SK-N-SH treated with all-trans-retinoic acid at 6 μM for 48 hours (cell line): ENCODE results near the gene EMX1.

Experiments
- ATAC-seq: fragments of 200-7000 bp; cut with Tn5 transposase; 3 replicates; pipeline ENCODE4 v1.9.1; 2020; ENCODE audit warnings: mild to moderate bottlenecking, moderate library complexity
- ARNTL ChIP-seq: fragments of 450-650 bp; formaldehyde crosslinking; IDR thresholded peaks from 2 replicates; pipeline ENCODE4 v1.5.0; 2020; ENCODE audit warnings: low read depth, mild to moderate bottlenecking, moderate library complexity, borderline replicate concordance
- CSDC2 ChIP-seq: fragments of 250-450 bp; sonication (Bioruptor Pico); IDR thresholded peaks from 2 replicates; pipeline ENCODE4 v1.5.0; 2020; ENCODE audit warnings: mild to moderate bottlenecking, moderate library complexity
- ESRRG ChIP-seq: fragments of 250-450 bp; sonication (Bioruptor Pico); IDR thresholded peaks from 2 replicates; pipeline ENCODE4 v1.6.1; 2021; ENCODE audit warnings: mild to moderate bottlenecking
- GLIS3 ChIP-seq: fragments of 250-450 bp; sonication (Bioruptor Pico); IDR thresholded peaks from 2 replicates; pipeline ENCODE4 v1.5.0; 2020; ENCODE audit warnings: mild to moderate bottlenecking, moderate library complexity
- ISL1 ChIP-seq: fragments of 250-450 bp; sonication (Bioruptor Pico); IDR thresholded peaks from 2 replicates; pipeline ENCODE4 v2.1.2; 2022; ENCODE audit warnings: mild to moderate bottlenecking, moderate library complexity
- OSR1 ChIP-seq: fragments of 250-450 bp; sonication (Bioruptor Pico); IDR thresholded peaks from 2 replicates; pipeline ENCODE4 v1.8.0; 2022; ENCODE audit warnings: moderate library complexity, mild to moderate bottlenecking, inconsistent platforms
- PATZ1 ChIP-seq: fragments of 250-450 bp; sonication (Bioruptor Pico); IDR thresholded peaks from 2 replicates; pipeline ENCODE4 v1.8.0; 2020; ENCODE audit warnings: mild to moderate bottlenecking, moderate library complexity, borderline replicate concordance
- PPARA ChIP-seq: fragments of 250-450 bp; sonication (Bioruptor Pico); IDR thresholded peaks from 2 replicates; pipeline ENCODE4 v1.5.0; 2020; ENCODE audit warnings: mild to moderate bottlenecking, borderline replicate concordance
- RARB ChIP-seq: fragments of 250-450 bp; sonication (Bioruptor Pico); IDR thresholded peaks from 2 replicates; pipeline ENCODE4 v1.8.0; 2021; ENCODE audit warnings: mild to moderate bottlenecking, moderate library complexity
- SNAI2 ChIP-seq: fragments of 250-450 bp; sonication (Bioruptor Pico); IDR thresholded peaks from 2 replicates; pipeline ENCODE4 v1.5.0; 2020; ENCODE audit warnings: mild to moderate bottlenecking, moderate library complexity
- TCF4 ChIP-seq: fragments of 250-450 bp; sonication (Bioruptor Pico); IDR thresholded peaks from 2 replicates; pipeline ENCODE4 v1.8.0; 2021; ENCODE audit warnings: mild to moderate bottlenecking, moderate library complexity, borderline replicate concordance
- TOX ChIP-seq: fragments of 250-450 bp; sonication (Bioruptor Pico); IDR thresholded peaks from 2 replicates; pipeline ENCODE4 v1.8.0; 2021; ENCODE audit warnings: mild to moderate bottlenecking, moderate library complexity, borderline replicate concordance
- ZC3H10 ChIP-seq: fragments of 250-450 bp; sonication (Bioruptor Pico); IDR thresholded peaks from 2 replicates; pipeline ENCODE4 v1.5.1; 2021; ENCODE audit warnings: mild to moderate bottlenecking, moderate library complexity
- ZFP3 ChIP-seq: fragments of 250-450 bp; sonication (Bioruptor Pico); IDR thresholded peaks from 2 replicates; pipeline ENCODE4 v1.5.0; 2020; ENCODE audit warnings: mild to moderate bottlenecking, moderate library complexity
- ZNF70 ChIP-seq: fragments of 450-650 bp; formaldehyde crosslinking; IDR thresholded peaks from 2 replicates; pipeline ENCODE4 v1.5.0; 2020; ENCODE audit warnings: mild to moderate bottlenecking, moderate library complexity
- ZNF8 ChIP-seq: fragments of 450-650 bp; formaldehyde crosslinking; IDR thresholded peaks from 2 replicates; pipeline ENCODE4 v1.5.0; 2020; ENCODE audit warnings: mild to moderate bottlenecking, moderate library complexity
- TF ChIP-seq, protein P1 (sequence below): fragments of 250-450 bp; sonication (Bioruptor Pico); IDR thresholded peaks from 2 replicates; pipeline ENCODE4 v1.8.0; 2021; ENCODE audit warnings: low read depth, mild to moderate bottlenecking, moderate library complexity, borderline replicate concordance
- TF ChIP-seq, protein P2 (sequence below): fragments of 250-450 bp; sonication (Bioruptor Pico); IDR thresholded peaks from 2 replicates; pipeline ENCODE4 v1.5.1; 2020; ENCODE audit warnings: low read depth, mild to moderate bottlenecking, moderate library complexity
- TF ChIP-seq, protein P3 (sequence below): fragments of 250-450 bp; sonication (Bioruptor Pico); IDR thresholded peaks from 2 replicates; pipeline ENCODE4 v1.5.0; 2020; ENCODE audit warnings: mild to moderate bottlenecking, moderate library complexity

Gene EMX1

DNA sequence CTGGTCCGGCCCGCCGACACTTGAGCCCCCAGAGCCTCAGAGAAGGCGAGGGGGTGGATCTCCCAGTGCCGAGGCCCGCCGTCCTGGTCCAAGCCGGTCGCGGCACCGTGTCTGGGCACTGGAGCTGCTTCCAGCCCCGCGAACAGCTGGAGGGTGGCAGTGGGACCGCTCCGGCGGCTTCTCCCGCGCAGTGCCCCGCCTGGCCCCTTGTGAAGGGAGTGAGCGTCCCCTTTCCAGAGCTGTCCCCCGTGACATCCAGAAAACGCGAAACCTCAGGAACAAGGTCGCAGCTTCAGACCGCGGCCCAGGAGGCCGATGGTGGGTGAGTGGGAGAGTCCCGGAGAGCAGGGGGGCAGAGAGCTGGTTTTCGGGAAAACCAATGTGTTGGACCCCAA is 579 bp upstream of the EMX1 start:
- ATAC-seq, result no peak
- TF ChIP-seq, protein P1, sequence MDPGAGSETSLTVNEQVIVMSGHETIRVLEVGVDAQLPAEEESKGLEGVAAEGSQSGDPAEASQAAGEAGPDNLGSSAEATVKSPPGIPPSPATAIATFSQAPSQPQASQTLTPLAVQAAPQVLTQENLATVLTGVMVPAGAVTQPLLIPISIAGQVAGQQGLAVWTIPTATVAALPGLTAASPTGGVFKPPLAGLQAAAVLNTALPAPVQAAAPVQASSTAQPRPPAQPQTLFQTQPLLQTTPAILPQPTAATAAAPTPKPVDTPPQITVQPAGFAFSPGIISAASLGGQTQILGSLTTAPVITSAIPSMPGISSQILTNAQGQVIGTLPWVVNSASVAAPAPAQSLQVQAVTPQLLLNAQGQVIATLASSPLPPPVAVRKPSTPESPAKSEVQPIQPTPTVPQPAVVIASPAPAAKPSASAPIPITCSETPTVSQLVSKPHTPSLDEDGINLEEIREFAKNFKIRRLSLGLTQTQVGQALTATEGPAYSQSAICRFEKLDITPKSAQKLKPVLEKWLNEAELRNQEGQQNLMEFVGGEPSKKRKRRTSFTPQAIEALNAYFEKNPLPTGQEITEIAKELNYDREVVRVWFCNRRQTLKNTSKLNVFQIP (CRISPR knock-in tag), result no peak
- TF ChIP-seq ISL1 (no peak), ZFP3 (no peak), RARB (CRISPR knock-in tag) (no peak), PATZ1 (CRISPR knock-in tag) (no peak), ARNTL (CRISPR knock-in tag) (no peak), SNAI2 (no peak), CSDC2 (CRISPR knock-in tag) (no peak), OSR1 (CRISPR knock-in tag) (no peak), ZNF8 (no peak)
- TF ChIP-seq, protein P2, sequence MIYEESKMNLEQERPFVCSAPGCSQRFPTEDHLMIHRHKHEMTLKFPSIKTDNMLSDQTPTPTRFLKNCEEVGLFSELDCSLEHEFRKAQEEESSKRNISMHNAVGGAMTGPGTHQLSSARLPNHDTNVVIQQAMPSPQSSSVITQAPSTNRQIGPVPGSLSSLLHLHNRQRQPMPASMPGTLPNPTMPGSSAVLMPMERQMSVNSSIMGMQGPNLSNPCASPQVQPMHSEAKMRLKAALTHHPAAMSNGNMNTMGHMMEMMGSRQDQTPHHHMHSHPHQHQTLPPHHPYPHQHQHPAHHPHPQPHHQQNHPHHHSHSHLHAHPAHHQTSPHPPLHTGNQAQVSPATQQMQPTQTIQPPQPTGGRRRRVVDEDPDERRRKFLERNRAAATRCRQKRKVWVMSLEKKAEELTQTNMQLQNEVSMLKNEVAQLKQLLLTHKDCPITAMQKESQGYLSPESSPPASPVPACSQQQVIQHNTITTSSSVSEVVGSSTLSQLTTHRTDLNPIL (CRISPR knock-in tag), result no peak

GRCh38 chr2:72917877-72918553 is 696 bp downstream of the EMX1 start:
- peak; percentile 7; the same call in 2 of the 3 replicates for ATAC-seq
- TF ChIP-seq, protein P3, sequence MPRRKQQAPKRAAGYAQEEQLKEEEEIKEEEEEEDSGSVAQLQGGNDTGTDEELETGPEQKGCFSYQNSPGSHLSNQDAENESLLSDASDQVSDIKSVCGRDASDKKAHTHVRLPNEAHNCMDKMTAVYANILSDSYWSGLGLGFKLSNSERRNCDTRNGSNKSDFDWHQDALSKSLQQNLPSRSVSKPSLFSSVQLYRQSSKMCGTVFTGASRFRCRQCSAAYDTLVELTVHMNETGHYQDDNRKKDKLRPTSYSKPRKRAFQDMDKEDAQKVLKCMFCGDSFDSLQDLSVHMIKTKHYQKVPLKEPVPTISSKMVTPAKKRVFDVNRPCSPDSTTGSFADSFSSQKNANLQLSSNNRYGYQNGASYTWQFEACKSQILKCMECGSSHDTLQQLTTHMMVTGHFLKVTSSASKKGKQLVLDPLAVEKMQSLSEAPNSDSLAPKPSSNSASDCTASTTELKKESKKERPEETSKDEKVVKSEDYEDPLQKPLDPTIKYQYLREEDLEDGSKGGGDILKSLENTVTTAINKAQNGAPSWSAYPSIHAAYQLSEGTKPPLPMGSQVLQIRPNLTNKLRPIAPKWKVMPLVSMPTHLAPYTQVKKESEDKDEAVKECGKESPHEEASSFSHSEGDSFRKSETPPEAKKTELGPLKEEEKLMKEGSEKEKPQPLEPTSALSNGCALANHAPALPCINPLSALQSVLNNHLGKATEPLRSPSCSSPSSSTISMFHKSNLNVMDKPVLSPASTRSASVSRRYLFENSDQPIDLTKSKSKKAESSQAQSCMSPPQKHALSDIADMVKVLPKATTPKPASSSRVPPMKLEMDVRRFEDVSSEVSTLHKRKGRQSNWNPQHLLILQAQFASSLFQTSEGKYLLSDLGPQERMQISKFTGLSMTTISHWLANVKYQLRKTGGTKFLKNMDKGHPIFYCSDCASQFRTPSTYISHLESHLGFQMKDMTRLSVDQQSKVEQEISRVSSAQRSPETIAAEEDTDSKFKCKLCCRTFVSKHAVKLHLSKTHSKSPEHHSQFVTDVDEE, result no peak
- TF ChIP-seq CSDC2 (CRISPR knock-in tag), result no peak
- TF ChIP-seq OSR1 (CRISPR knock-in tag), result no peak
- TF ChIP-seq ZC3H10, result no peak
- no peak for TF ChIP-seq PPARA (CRISPR knock-in tag)
- no peak for TF ChIP-seq PATZ1 (CRISPR knock-in tag)
- TF ChIP-seq TOX (CRISPR knock-in tag), result no peak
- no peak for TF ChIP-seq ZNF70
- no peak for TF ChIP-seq TCF4 (CRISPR knock-in tag)
- no peak for TF ChIP-seq GLIS3
- TF ChIP-seq ARNTL (CRISPR knock-in tag), result no peak
- no peak for TF ChIP-seq ZNF8
- TF ChIP-seq, protein P2 (CRISPR knock-in tag), result no peak
- no peak for TF ChIP-seq ESRRG (CRISPR knock-in tag)
- no peak for TF ChIP-seq ZFP3
